Midbrain (tissue), 1 donor: ENCODE data around the gene HDLBP.

ENCODE experiments used
- DNase-seq: peaks from one replicate; lab custom pipeline; 2025; lab: John Stamatoyannopoulos, UW

The HDLBP gene

GRCh38 chr2:241193271-241193670 lies 122.2 kb downstream of the HDLBP start:
- DNase-seq = no peak

DNA sequence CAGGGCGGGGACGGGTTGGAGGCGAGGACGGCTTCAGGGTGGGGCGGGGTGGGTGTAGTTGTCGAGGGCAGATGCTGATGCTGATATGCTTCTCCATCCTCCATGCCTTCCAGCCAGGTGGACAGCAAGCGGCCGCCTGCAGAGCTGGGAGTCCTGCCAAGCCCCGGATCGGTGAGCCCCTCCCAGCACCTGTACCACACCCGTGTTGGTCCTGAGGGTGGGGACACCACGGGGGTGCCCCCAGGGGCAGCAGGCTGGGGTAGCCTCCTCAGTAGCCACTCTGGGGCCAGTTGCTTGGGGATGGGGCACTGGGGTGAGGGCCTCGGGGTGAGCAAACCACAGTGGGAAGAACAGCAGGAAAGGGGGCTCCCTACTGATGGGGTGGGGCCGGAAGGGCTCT lies 124.4 kb downstream of the HDLBP start:
- DNase-seq = no peak

DNA sequence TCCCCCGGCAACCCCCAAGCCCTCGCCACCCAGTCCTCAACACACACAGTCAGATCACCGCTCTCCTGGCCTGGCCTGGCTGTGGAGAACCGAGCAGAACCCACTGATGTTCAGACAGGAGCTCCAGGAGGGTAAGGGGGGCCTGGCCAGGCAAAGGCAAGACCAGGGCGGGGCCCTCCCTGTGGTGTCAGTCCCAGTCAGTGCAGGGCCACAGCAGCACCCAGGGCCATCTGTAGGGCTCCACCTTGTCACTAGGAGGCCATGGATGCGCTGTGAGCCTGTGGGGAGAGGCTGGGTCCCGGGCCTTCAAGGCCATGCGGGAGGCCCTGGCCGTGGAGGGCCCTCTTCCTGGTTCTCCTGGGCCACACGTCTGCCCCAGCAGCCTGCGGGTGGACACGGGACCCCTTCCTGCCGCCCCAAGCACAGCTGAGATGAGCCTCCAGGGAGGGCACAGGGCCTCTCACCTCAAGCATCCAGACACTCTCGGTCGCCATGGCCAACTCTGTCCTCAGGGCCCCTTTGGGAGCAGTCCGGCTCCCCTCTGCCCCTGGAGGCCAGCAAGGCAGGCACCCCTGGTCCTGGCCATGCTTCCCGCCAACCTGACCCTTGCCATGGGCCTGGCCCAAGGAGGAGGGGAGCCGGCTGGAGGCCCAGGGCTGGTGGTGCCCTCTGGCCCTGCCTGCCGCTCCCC lies 125.0 kb downstream of the HDLBP start:
- no peak for DNase-seq

DNA sequence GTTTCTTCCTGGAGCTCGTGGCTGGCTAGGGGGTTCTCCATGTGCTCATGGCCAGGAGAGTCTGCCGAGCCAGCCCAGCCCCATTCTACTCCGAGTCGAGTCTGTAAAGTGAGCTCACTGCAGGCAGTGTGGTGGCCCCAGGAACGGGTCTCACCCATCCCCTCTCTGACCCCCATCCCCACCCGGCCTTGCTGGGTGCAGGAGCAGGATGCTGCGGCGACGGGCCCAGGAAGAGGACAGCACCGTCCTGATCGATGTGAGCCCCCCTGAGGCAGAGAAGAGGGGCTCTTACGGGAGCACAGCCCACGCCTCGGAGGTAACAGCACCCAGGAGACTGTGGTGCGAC lies 125.6 kb downstream of the HDLBP start:
- no peak for DNase-seq

GRCh38 chr2:241189093-241189855 lies 126.2 kb downstream of the HDLBP start:
- no peak for DNase-seq

DNA sequence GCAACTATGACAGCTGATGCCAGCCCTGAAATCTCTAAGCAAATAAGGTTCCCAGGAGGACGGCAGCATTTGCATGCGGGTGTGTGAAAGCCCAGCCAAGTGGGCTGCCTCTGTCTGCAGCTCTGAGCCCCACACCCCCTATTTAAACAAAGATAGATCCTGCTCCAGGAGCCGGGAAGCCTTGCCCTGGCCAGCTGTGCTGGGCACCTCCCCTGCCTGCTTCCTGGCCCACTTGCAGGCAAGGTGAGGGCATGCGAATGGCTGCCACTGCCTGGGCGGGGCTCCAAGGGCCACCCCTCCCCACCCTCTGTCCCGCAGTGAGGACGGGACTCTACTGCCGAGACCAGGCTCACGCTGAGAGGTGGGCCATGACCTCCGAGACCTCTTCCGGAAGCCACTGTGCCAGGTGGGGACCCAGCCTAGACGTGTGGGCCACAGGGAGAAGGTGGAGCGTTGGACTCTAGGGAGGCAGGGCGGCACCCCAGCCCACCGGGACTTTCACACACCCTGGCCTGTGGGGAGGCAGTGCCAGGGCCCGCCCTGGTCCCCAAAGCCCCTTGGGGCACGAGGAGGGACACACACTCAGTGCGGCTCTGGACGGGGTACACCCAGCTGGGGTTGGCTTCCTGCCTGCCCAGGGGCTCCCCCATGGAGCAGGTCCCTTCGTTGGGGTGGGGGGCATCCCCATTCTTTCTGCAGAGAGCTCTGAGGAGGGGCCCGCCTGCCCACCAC lies 126.9 kb downstream of the HDLBP start, which contains the start of gene ANO7:
ANO7 (plus strand) TSS at position 317 of the 732 bp plus-strand sequence. CDS start 1,387 bp downstream, outside the sequence.
- DNase-seq = no peak

DNA sequence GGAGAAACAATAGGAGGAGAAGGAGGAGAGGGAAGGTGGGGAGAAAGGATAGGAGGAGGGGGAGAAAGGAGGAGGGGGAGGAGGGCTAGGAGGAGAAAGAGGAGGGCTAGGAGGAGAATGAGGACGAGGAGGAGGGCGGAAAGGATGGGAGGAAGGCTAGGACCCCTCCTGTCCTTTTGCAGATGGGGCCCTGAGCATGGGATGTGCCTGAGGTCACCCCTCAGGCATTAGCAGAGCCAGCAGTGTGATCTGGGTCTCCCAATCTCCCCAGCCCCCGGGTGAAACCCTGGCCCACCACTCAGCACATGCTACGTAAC lies 127.6 kb downstream of the HDLBP start:
- DNase-seq = no peak

- no peak for DNase-seq
These were observed 128.2 kb downstream of the HDLBP start for GRCh38 chr2:241187101-241187917.

DNA sequence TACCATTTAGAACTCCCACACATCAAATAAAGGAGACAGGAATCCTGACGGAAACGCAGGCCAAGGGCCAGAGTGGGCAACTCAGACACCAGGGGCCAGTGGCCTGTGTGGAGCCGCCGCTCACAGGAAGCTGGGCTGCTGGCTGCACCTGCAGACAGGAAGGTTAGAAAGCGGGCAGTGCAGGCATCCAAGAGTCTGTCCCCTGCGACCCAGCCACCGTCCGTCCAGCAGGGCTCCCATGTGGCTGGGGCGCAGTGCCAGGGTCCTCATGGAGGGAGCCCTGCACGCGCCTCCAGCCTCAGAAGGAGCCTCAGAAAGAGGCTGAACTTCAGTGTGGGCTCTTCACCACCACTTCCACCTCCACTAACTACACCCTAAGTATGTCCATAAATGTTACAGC lies 129.5 kb downstream of the HDLBP start:
- DNase-seq = no peak

DNA sequence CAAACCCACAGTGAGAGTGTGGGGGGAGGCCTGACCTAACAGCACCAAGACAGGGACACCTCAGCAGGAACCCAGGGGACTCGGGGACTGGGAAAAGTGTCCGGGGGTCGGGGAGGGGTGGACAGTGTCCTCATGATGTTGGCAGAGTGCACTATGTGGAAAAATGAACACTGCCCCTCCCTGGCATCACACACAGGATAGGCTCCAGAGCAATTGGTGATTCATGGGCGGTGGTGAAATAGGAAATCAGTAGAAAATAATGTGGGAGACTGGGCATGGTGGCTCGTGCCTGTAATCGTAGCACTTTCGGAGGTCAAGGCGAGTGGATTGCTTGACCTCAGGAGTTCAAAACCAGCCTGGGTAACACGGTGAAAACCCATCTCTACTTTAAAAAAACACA lies 130.6 kb downstream of the HDLBP start:
- DNase-seq = no peak

GRCh38 chr2:241183221-241183620 lies 132.3 kb downstream of the HDLBP start:
- DNase-seq = no peak

DNA sequence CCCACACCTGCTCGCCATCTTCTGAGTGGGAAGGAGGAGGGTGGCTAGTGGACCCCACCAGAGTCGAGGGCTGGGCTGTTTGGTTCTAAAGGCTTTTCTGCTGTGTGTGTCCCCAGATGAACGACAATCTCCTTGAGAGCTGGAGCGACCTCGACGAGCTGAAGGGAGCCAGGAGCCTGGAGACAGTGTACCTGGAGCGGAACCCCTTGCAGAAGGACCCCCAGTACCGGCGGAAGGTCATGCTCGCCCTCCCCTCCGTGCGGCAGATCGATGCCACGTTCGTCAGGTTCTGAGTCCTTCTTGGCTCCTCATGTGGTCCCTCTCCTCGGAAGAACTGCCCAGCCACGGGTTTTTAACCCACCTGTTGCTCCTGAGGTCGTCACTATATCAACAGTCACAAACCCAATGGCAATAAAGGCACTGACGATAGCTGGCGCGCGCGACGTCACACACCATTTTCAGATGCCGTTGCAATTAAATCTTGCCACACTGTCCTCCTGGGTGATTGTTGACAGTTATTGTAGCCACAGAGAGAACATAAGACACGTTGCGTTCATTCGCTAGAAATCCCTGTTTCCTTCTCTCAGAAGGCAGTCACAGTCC lies 132.8 kb downstream of the HDLBP start:
- no peak for DNase-seq

- DNase-seq = no peak
These were observed 133.3 kb downstream of the HDLBP start for GRCh38 chr2:241182126-241182525.

DNA sequence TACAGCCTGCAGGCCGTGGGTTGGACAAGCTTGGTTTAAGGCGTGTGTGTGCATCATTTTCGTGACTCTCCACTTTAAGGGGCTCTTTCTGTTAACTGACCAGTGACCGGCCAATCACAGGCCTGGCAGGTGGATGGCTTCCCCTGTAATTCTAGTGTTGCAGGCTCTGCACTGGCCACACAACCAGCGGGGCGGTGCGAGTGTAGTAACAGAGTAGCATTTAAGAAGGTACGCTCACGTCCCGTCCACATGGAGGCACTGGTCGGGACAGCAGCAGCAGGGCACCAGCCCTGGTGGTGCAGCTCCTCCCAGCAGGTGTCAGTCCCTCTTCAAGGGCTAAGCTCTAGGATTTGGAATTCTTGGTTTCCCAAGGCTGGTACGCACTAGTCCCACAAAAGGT lies 135.0 kb downstream of the HDLBP start:
- DNase-seq = no peak

DNA sequence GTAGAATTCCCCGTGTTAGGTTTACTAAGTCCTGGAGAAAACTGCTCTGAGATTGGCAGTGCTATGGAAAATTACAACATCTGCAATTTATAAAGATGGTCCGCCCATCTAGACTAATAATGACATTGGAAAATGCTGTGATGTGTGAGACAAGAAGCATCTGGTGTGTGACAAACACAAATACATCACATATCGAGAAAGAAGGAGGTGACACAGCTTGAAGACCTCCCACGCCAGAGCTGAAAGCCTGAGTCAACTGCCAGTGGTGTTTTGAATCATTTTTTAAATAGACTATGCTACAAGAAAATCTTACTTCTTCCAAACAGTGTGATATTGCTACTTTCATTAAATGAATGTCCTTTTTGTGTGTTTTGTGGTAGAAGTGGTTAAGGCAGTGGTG lies 135.6 kb downstream of the HDLBP start:
- no peak for DNase-seq

DNA sequence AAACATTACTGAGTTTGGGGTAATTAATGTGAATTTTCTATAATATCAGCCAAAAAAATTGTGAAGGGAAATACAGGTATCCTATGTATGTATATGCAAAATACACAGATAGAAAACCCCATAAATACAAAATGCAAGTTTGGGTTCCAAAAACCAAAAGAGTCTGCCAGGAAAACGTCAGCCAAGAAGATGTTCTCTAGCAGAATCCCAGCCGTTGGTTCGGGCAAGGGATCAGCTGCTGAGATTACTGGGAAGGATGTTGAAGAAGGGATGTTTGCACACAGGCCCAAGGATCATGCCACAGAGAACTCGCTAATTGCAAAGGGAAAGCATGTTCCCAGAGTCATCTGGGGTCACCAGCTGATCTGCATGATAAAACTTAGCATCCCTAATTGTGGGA lies 136.5 kb downstream of the HDLBP start:
- no peak for DNase-seq

DNA sequence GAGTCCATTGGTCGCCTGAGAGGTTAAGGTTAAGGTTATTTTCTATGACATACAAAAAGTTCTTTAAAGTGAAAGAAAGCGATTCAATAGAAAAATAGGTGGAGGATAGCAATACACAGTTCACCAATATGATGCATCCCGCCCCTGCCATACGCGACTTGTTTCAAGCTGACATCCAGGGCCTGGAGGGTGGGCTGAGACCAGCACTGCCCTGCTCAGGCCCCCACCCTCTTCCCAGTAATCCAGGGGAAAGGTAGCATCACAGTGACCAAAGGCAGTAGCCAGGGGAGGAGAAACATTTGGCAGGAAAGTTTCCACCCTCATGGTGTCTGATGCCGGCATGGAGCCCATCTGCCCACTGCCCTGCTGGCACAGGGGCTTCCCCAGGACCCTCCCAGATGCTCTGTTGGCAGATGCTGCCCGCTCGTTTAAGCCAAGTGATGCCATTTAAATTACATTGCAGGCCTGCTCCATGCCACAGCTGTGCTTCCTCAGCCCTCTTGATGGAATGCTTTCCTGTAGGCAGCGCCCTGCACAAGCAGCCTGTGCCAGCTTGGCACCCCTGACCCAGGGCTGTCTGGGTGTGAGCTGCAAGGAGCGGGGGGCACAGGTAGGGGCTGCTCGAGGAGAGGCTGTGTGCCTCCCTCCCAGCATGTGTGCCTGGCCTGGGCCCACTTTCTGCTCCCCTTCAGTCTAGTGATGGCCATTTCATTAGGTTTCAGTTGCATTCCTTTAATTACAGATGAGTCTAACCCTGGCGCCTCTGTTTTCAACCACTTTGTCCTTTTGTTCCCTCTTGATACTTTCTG lies 137.7 kb downstream of the HDLBP start:
- DNase-seq = no peak
